ENCODE data around the gene TTYH2.
"Not testable (repeated sequence)": the region's sequence is repeated elsewhere in the genome, so short reads cannot be mapped to it uniquely, and the experiment has no call there.

TTYH2 gene

GRCh38 chr17:74268558-74268957 lies 55.2 kb downstream of the TTYH2 start:
- no peak for DNase-seq

DNA sequence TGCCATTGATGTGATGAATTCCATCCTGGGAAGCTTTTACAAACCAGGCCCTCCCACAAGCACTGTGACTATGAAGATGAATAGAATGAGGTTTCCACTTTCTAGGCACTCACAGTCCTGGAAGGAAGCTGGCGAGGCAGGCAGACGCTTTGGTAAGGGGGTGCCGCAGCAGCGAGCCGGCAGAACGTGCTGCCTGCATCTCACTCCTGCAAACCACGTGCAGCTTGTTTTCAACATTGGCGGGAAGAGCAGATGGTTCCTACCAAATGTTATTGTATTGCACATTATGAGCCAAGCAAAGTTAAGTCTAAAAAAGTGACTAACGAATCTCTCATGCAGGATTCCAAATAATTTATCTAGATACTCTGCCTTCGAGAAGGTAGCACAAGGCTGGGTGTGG lies 57.0 kb downstream of the TTYH2 start:
- DNase-seq: no peak

- no peak for DNase-seq
Measured at GRCh38 chr17:74271281-74271680, 57.9 kb downstream of the TTYH2 start.

DNA sequence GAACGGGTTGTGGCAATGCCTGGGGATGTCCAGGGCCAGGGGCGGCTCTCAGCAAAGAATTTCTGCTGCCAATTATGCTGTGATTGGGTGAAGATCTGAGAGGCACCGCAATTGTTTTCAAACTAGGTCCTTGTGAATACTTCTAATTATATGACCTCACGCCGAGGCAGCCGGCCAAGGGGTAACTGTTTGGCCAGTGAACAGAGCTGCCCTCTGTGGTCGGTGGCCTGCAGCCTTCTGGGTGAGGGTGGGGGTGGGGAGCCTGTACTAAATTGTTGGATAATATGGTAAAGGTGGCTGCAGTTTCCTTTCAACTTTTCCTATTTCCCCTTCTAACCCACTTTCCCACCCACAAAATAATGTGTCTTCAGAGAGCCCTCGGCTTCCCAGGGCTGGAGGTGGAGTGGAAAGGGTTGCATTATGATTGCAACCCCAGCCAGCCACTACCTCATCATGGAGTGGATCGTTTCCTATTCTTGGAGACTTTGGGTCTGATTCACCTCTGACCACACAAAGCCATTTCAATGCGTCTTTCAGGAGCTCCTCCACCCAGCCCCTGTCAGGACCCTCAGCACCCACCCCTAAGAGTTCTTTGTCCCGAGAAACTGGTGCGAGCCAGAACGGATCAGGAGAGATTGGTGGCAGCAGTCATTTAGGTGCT lies 58.7 kb downstream of the TTYH2 start:
- DNase-seq: no peak

DNA sequence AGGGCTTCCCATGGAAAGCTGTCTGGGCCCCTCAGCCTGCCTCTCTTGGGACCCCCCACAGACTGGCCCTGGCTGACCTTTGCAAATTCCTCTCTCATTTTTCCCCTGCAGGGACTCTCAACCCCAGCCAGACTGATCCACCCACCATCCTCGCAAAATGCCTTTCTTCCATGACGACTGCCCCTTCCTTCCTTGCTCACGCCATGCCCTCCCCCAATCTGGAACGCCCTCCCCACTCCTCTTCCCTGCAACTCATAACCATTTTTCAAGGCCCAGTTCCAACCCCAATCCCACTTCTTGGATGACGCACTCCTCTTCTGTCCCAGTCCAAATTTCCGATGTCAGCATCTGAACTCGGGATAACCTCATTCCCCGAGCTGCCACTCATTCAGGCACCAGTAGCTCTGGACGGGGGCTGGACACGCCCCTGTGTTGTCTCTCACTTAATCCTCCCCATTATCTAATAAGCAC lies 59.4 kb downstream of the TTYH2 start:
- DNase-seq: no peak

- DNase-seq: no peak
Measured at GRCh38 chr17:74274060-74274708, 60.8 kb downstream of the TTYH2 start, which contains the start of gene DNAI2. DNAI2 (plus strand) TSS chr17:74274234; CDS start chr17:74281818, 7,584 bp downstream.

- peak; percentile 61 for DNase-seq
Measured at GRCh38 chr17:74274709-74275340, 61.5 kb downstream of the TTYH2 start.

DNA sequence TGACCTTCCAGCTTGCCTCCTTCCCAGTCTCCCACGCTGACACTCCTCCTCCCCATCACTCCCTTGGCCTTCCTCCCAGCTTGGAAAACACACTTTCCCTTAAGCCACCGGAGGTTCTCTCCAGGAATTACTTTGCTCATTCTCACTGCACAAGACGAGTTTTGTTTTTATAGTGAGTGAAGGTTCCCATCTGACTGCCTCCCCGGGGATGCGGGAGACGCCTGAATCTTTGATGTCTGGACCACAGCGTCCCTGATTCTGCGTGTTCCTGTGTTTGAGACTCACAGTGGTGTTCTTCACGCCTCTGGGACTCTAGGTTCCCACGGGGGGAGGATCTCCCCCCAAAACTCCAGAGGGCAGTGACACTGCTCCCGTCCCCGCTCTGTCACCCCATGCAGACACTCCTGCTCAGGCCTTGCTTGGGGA lies 62.7 kb downstream of the TTYH2 start:
- no peak for DNase-seq

- no peak for DNase-seq
Measured at GRCh38 chr17:74276541-74277009, 63.2 kb downstream of the TTYH2 start.

GRCh38 chr17:74277935-74278334 lies 64.6 kb downstream of the TTYH2 start:
- no peak for DNase-seq

DNA sequence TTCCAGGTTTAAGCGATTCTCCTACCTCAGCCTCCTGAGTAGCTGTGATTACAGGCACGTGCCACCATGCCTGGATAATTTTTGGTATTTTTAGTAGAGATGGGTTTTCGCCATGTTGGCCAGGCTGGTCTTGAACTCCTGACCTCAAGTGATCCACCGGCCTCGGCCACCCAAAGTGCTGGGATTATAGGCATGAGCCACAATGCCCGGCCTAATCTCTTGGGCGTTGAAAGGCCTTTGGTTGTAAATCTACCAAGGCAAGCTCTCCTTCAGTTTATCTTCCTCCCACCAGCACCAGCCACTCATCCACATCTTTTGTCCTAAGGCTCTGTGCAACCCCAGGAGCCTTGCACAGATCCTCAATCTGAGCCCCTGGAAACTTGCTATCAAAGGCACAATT lies 66.2 kb downstream of the TTYH2 start:
- not testable (repeated sequence) for DNase-seq

GRCh38 chr17:74280093-74280513 lies 66.7 kb downstream of the TTYH2 start:
- DNase-seq: no peak

DNA sequence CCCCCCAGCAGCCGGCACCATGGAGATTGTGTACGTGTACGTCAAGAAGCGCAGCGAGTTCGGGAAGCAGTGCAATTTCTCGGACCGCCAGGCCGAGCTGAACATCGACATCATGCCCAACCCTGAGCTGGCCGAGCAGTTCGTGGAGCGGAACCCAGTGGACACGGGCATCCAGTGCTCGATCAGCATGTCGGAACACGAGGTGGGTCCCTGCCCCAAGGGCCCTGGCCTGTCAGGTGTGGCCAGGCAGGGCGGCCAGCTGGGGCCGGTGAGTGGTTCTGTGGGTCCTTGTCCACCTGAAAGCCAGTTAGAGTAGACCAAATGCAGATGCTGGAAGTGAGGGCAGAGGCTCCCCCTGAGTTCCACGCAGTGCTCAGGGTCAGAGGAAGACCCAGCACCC lies 68.4 kb downstream of the TTYH2 start:
- DNase-seq: no peak

GRCh38 chr17:74282274-74282586 lies 68.9 kb downstream of the TTYH2 start:
- not testable (repeated sequence) for DNase-seq

DNA sequence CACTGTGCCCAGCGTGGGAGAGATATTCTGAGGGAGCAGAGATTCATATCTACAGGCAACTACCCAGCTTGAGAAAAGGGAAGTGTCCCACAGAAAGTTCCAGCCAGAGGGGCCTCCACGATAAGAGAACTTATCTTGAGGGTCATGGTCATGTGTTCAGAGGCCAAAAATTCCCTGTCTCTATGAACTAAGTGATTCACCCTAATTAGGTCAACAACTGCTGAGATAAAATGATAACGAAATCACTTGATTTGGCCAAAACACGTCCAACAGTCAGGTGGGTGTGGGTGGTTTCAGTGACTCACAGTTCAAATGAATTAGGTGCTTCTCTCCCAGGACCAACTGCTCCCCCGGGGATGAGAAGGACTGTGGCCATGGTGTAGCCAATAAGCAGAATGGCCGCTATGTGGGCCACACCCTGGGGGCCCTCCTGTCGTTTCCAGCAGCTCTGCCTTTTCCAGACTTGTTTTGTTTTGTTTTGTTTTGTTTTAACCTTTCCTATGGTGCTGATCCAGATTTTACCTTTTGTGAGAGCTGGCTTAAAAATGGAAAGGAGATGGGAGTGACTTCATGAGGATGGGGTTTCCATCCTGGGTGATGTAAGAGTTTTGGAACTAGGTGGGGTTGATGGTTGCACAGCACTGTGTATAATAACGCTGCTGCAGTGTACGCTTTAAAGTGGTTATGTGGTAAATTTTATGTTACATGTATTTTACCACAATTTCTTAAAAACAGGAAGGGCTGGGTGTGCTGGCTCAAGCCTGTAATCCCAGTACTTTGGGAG lies 69.4 kb downstream of the TTYH2 start:
- DNase-seq: no peak

GRCh38 chr17:74283371-74283673 lies 70.0 kb downstream of the TTYH2 start:
- DNase-seq: no peak

DNA sequence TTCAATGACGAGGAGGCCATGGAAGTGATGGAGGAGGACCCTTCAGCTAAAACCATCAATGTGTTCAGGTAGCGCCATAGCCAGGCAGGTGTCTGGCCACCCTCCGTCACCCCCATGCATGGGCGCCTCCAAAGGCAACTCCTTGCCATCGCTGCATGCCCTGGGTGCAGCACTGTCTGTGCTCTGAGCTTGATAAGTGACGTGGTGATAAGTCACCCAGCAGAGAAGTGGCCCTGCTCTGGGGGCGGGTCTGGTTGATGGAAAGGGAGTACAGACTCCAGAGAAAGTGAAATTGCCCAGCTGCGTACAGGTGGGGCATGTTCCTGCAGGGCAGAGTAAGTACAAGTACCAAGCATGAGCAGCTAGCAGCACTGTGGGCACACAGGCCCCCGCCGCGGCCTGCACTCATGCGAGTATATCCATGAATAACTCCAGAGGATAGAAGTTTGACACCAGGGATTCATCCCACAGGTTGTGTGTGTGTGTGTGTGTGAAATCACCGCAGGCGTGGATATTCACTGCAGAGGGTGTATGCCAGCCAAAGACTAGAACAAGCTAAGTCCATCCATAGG lies 73.7 kb downstream of the TTYH2 start:
- no peak for DNase-seq

DNA sequence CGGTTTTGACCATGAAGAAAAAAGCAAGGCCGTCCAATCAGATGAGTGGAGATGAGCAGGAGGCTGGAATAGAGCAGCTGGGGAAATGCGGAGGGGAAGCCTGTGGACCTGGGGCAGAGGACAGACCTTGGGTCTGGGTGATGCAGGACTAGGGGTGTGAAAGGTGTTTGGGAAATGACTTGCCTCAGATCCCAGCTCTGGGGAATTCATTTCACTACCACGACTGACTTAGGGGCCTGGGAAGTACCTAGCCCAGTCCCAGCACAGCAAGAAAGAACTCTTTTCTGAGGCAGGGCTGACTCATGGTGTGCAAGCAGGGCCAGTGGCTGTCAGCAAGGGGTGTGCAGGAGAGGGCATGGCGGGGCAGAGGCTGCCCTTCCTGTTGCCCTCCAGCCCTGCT lies 75.4 kb downstream of the TTYH2 start:
- DNase-seq: no peak

DNA sequence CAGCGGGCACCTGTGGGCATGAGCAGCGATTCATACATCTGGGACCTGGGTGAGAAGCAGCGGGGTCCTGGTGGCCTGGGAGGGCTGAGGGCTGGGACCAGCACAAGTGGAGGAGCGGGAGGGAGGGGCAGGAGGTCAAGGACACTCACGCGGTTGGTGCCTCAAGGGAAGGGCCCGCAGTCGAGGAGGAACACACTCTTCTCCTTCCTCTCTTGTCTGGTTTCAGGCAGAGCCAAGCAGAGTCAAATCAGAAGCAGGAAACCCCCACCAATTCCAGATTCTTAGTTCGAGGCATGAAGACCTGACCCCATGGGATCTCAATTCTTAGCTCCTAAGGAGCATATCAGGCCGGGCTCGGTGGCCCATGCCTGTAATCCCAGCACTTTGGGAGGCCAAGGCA lies 76.3 kb downstream of the TTYH2 start:
- DNase-seq: no peak

DNA sequence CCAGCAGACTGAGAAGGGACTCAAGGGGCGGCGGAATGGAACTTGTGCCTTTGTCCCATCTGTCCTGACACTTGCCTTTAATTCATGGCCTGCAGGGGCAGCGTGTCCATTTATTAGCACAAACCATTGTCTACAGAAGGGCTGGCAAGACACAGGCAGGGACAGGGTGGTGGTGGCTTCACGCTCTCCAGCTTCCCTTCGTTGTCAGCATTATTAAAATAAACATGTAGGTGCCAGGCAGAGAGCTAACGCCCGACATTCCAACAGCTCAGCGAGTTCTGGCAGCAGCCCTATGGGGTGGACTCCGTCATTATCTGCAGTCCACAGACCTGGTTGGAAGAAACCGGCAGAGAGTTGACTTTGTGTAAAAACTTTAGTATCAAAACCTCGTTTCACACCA lies 77.0 kb downstream of the TTYH2 start:
- no peak for DNase-seq

DNA sequence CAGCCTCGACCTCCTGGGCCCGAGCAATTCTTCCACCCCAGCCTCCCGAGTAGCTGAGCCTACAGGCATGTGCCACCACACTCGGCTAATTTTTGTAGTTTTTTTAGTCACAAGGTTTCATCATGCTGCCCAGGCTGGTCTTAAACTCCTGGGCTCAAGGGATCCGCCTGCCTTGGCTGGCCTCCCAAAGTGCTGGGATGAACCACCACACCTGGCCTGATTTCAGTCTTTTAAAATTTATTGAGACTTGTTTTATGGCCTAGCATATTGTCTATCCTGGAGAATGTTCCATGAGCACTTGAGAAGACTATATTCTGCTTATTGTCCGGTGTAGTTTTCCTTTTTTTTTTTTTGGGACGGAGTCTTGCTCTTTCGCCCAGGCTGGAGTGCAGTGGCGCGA lies 79.1 kb downstream of the TTYH2 start:
- DNase-seq: no peak

DNA sequence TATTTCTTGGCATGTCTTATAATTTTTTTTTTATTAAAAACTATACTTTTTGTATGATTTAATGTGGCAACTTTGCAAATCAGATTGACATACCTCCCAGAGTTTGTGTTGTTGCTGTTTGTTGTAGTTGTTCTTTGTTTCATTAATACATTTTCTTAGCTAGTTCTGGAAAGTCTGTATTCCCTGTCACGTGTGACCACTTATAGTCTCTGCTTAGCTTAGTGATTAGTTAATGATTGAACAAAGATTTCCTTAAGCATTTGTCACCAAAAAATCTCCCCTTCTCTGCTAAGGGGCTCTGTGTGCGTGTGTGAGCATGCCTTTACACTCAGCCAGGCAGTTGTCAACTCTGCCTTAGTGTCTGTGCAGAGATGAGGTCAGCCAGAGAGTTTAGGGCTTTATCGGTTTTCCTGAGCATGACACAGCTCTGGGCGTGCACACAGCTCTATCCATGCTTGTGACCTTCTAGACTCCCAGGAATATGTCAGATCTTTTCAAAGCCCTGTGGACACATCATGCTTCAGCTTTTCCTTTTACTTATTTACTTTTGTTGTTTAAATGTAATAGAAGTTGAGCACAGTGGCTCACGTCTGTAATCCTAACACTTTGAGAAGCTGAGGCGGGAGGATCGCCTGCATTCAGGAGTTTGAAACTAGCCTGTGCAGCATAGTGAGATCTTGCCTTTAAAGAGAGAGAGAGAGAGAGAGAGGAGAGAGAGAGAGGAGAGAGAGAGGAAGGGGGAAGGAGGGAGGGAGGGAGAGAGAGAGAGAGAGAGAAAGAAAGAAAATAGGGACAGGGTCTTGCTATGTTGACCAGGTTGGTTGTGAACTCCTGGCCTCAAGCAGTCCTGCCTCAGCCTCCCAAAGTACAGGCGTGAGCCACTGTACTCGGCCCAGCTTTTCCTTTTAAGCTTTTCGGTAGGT lies 82.5 kb downstream of the TTYH2 start:
- DNase-seq: no peak

All from NCI-H187 treated with DMSO at 0.1 percent for 48 hours (cell line).